ENCODE data around the gene CD164L2. TPM values are rescaled to one million over a fixed set of nuclear protein-coding genes. Genes with fewer than 3 reads are reported as not detected.

Gene CD164L2
- polyA plus RNA-seq, 1 donor: not detected

GRCh38 chr1:27363766-27364695 is 19.1 kb downstream of the CD164L2 start:
- no peak for DNase-seq (ENCODE audit: low read depth)

DNA sequence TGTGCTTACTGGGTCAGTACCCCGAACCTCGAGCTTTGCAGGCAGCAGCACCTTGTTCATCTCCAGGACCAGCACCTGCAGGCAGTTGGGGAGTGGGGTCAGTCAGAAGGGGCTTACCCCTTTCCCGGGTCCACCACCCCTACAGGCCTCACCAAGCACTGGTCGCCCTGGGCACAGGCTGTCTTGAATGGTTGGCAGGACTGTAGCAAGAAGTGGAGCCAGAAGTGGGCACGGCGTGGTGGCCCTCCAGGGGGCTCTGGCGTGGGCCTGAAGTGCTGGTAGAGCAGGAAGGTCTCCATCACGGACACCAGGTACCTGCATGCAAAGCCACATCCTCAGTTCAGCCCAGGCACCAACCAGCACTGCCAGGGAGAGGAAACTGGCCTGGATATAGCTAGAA is 21.6 kb downstream of the CD164L2 start:
- no peak for DNase-seq (ENCODE audit: low read depth)

GRCh38 chr1:27361044-27361402 is 22.1 kb downstream of the CD164L2 start:
- no peak for DNase-seq (ENCODE audit: low read depth)

GRCh38 chr1:27360159-27361043 is 22.7 kb downstream of the CD164L2 start:
- no peak for DNase-seq (ENCODE audit: low read depth)

GRCh38 chr1:27359822-27360158 is 23.3 kb downstream of the CD164L2 start:
- DNase-seq (ENCODE audit: low read depth): no peak

DNA sequence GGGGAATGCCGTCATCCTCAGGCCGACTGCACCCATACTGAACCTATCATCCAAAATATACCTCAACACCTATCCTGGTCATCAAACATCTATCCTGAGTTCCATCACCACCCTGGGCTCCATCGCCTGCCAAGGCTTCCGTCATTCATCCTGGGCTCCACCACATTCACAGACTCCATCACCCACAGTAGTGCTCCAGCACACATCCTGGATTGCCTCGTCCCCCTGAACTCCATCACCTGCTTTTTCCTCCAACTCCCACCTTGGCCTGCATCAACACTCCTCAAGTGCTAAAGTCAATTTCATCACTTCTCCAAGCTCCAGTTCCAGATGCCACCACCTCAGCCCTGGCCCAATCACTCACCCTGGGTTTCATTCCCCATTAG is 24.2 kb downstream of the CD164L2 start:
- no peak for DNase-seq (ENCODE audit: low read depth)

- no peak for DNase-seq (ENCODE audit: low read depth)
Observed at GRCh38 chr1:27358038-27358927, 24.9 kb downstream of the CD164L2 start.

DNA sequence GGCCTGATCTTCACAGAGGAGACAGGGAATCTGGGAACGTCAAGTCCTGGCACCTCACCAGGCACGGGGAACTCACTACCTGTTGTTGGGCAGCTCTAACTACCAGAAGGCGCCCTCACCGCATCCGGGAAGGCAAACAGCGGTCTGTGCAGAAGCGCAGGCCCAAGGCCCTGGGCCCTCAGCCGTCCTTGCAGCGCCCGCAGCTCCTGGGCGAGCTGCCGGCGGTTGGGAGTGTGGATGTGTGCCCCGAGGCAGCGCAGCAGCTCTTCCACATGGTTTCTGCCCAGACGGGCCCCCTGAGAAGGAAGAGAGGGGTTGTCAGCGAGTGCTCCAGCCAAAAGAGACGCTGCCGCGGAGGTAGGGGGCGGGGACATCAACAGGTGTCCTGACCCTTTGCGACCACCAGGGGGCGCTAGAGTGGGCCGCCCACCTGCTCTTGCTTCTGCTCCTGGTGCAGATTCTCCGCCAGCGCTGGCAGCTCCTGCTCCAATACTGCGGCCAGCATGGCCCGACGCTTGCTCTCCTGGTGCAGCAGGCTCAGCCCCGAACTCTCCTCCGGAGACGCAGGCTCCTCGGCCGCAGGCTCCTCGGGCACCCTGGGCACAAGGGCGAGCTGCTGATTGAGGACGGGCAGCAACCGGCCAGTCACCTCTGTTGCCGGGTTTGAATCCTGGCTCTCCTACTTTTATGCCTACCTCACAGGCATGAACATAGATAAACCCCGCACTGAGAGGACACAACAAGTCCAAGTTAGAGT is 25.7 kb downstream of the CD164L2 start:
- no peak for DNase-seq (ENCODE audit: low read depth)

- no peak for DNase-seq (ENCODE audit: low read depth)
Observed at GRCh38 chr1:27356619-27357280, 26.4 kb downstream of the CD164L2 start.

GRCh38 chr1:27356277-27356618 is 26.9 kb downstream of the CD164L2 start:
- no peak for DNase-seq (ENCODE audit: low read depth)

GRCh38 chr1:27355683-27356082 is 27.4 kb downstream of the CD164L2 start:
- no peak for DNase-seq (ENCODE audit: low read depth)

DNA sequence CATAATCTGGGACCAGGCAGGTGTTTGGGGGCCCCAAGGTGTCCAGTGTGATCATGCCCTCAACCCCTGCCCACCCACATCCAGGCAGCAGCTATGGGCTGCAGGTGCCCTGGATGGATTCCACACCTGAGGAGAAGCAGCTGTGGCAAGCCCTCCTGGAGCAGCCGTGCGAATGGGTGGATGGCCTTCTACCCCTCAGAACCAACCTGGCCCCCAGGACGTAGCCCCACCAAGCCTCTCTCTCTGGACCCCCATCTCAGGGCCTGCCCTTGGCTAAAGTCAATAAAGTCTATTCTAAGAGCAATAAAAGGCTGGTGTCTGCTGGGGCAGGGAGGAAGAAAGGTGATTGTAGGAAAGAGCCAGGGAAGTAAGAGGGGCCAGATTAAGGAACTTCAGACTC is 29.5 kb downstream of the CD164L2 start:
- no peak for DNase-seq (ENCODE audit: low read depth)

DNA sequence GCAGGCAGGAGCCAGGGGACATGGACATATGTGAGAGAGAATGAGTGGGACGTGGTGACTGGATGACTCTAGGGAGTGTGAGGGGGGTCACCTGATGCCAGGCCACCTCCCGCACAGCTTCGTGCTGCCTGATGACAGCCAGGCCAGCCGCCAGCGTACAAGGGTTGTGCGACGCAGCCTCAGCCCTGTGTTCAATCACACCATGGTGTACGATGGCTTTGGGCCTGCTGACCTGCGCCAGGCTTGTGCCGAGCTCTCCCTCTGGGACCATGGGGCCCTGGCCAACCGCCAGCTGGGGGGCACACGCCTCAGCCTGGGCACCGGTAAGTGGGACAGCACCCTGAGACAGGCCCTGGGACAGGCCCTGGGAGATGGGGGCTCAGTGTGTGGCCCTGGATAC is 30.0 kb downstream of the CD164L2 start:
- DNase-seq (ENCODE audit: low read depth): no peak

GRCh38 chr1:27351541-27352107 is 31.5 kb downstream of the CD164L2 start:
- no peak for DNase-seq (ENCODE audit: low read depth)

DNA sequence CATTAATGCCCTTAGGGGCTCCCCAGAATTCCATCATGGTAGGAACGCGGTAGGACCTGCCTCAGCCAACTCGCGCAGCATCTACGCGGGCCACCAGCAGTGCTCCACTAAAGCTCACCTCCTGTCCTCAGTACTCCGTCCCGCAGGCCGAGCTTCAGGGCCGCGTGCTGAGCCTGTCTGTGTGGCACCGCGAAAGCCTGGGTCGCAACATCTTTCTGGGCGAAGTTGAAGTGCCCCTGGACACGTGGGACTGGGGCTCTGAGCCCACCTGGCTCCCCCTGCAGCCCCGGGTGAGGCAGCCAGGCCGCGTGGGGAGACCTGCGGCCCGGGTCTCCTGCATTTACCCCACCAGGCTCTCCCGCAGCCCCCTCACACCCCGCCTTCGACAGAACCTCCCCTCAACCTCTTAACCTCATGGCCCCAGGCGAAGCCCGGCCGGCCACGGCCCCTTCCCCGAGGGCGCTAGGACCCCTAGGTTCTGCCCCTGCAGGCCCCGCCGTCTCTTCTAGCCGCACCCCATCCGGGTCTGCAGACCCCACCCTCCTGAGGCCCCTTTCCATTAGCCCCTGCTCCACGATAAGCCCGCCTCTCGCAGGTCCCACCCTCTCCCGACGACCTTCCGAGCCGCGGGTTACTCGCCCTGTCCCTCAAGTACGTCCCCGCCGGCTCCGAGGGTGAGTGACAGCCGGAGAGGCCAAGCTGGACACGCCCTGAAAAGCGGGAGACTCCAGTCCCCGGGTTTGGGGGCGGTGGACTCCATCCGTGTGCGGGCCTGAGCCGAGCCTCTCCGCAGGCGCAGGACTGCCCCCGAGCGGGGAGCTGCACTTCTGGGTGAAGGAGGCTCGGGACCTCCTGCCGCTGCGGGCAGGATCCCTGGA is 32.2 kb downstream of the CD164L2 start:
- no peak for DNase-seq (ENCODE audit: low read depth)

DNA sequence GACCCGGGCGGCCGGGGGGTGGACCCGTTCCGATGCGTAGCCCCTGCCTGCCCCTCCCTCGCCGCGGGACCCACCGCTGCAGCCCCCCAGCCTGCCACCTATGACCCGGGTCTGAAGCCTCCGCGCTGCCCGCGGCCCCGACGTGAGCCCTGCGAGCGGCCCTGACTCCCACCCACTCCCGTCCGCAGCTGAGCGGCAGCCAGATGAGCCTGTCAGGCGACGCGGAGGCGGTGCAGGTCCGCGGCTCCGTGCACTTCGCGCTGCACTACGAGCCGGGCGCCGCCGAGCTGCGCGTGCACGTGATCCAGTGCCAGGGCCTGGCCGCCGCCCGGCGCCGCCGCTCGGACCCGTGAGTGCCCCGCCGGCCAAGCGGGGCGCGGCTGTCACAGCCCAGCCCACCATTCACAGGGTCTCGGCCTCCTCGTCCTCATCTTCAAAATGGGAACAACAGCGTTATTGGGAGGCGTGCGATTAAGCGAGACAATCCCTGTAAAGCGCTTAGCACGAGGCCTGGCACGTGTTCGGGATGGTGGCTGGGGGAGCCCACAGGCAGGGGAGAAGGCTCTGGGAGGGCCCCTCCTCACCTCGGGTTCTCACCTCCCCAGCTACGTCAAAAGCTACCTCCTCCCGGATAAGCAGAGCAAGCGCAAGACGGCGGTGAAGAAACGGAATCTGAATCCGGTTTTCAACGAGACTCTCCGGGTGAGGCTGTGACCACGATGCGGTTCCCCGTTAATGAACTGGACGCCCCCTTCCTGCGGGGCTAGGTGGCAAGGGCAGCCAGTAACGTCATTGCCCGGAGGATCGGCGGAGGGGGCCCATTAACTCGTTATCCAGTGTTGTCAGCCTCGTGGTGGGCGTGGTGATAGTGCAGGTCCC is 33.1 kb downstream of the CD164L2 start:
- no peak for DNase-seq (ENCODE audit: low read depth)

GRCh38 chr1:27348861-27349783 is 34.0 kb downstream of the CD164L2 start:
- no peak for DNase-seq (ENCODE audit: low read depth)

Measured in forelimb muscle (tissue), 1 donor.